Fibroblast of pulmonary artery (primary cell): ENCODE data around the gene HOXD12.

Source experiments
- DNase-seq: peaks from one replicate; pipeline ENCODE4 v3.0.0-alpha.2; 2010; ENCODE audit warnings: low read depth
- H3K4me3 ChIP-seq: replicated peaks from 2 replicates; pipeline ENCODE4 v1.5.1; 2011; ENCODE audit warnings: low read depth, mild to moderate bottlenecking, control low read depth, low read length, moderate library complexity
- TF ChIP-seq, protein P1 (sequence below): IDR thresholded peaks from 2 replicates; pipeline ENCODE4 v1.5.1; 2011; ENCODE audit warnings: mild to moderate bottlenecking, control low read depth, low read length, inconsistent platforms; ENCODE audit errors: missing control alignments

Gene HOXD12

DNA sequence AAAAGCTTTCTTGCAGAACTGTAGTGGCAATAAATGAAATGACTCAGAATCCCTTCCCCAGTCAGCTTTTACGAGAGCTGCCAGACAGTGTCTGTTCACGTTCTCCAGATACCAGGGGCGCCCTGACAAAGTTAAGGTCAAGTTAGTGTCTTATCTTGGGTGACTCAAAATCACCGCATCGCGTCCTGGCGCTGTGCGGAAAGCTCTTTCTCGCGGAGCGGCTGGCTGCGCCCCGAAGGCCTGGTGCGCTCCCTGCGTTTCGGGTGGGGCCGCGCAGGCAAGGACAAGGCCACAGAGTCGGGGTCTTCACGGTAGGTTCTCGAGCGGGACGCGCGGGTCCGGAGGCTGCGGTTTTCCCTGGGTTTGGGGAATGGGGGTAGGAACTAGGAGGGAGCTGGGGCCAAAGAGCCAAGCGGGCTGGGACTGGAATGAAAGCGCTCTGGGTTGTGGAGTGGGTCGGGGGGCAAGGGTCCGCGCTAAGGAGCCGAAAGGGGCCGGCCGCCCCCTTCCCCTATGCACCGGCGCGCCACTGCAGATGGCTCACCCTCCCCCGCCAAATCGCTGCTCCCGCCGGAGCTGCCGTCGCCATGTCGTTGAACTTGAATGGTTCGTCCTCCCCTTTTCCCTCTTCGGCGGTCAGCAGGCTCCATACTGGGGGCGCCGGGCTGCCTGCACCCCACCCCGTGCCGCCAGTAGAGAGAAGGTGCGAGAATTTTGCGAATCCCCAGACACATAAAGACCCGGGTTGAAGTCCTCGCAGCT, 4.9 kb downstream of the HOXD12 start:
- no peak for DNase-seq
- TF ChIP-seq, protein P1, sequence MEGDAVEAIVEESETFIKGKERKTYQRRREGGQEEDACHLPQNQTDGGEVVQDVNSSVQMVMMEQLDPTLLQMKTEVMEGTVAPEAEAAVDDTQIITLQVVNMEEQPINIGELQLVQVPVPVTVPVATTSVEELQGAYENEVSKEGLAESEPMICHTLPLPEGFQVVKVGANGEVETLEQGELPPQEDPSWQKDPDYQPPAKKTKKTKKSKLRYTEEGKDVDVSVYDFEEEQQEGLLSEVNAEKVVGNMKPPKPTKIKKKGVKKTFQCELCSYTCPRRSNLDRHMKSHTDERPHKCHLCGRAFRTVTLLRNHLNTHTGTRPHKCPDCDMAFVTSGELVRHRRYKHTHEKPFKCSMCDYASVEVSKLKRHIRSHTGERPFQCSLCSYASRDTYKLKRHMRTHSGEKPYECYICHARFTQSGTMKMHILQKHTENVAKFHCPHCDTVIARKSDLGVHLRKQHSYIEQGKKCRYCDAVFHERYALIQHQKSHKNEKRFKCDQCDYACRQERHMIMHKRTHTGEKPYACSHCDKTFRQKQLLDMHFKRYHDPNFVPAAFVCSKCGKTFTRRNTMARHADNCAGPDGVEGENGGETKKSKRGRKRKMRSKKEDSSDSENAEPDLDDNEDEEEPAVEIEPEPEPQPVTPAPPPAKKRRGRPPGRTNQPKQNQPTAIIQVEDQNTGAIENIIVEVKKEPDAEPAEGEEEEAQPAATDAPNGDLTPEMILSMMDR, result no peak
- no peak overlapping the region for H3K4me3 ChIP-seq

DNA sequence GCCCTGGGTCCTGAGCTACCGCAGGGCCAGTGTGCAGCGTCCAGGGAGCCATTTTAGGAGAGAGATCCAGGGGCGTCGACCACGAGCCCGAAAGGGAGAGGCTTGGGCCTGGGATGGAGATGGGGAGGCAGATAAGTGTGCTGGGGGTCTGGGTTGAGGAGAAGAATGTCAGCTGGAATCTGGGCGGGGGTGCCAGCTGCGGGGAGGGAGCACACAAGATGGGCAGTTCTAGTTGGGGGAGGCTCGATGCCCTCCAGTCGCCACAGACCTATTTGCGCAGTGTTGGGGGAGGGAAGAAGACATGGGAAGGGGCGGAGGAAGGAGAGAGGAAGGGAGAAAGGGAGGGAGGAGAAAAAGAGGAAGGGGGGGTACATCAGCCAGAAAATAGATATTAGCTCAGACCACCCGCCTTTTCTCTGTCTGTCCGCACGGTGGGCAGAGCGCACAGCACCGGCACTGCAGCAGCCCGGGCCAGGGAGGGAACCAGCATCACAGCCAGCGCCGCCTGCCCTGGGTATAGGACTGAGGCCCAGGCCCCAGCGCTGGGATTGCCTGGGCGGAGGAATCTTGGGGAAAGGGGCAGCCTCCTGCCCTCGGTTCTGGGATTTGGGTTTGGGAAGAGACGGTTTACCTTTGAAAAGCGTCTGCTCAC, 5.6 kb downstream of the HOXD12 start:
- TF ChIP-seq, protein P1, result no peak
- no peak overlapping the region for H3K4me3 ChIP-seq
- no peak for DNase-seq

DNA sequence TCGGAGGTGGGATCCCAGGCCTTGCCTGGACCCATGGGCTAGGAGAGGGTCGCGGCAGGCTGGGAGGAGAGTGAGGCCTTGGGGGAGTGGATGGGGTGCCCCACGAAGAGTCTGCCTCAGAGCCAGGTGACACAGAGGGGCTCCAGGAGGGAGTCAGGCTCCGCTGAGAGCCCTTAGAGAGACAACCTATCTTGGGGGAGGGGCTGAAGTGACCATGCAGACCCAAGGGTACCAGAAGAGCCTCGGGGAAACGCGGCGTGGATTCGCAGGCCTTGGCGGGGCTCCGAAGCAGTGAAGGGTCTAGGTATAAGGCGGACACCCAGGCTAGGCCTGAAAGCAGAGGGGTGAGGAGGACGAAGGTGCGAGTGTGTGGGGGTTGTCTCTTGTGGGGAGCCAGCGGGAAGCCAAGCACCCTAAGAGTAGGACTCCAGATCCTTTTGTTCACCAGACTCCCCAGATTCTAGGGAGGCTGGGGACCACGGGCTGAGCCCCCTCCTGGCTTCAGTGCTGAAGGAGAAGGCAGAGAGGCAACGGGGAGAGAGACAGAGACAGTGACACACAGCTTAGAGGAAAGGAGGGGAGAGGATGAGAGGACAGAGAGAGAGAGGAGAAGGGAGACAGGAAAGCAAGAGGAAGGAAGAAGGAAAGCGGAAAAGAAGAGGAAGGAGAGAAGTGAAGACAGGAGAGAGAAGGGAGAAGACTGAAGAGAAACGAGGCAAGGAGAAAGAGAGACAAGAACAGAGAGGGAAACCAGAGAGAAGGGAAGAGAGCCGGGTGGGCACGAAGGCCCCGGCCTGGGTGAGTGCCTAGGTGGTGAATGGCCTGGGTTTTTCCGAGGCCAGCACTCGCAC, 6.4 kb downstream of the HOXD12 start:
- no peak overlapping the region for H3K4me3 ChIP-seq

DNA sequence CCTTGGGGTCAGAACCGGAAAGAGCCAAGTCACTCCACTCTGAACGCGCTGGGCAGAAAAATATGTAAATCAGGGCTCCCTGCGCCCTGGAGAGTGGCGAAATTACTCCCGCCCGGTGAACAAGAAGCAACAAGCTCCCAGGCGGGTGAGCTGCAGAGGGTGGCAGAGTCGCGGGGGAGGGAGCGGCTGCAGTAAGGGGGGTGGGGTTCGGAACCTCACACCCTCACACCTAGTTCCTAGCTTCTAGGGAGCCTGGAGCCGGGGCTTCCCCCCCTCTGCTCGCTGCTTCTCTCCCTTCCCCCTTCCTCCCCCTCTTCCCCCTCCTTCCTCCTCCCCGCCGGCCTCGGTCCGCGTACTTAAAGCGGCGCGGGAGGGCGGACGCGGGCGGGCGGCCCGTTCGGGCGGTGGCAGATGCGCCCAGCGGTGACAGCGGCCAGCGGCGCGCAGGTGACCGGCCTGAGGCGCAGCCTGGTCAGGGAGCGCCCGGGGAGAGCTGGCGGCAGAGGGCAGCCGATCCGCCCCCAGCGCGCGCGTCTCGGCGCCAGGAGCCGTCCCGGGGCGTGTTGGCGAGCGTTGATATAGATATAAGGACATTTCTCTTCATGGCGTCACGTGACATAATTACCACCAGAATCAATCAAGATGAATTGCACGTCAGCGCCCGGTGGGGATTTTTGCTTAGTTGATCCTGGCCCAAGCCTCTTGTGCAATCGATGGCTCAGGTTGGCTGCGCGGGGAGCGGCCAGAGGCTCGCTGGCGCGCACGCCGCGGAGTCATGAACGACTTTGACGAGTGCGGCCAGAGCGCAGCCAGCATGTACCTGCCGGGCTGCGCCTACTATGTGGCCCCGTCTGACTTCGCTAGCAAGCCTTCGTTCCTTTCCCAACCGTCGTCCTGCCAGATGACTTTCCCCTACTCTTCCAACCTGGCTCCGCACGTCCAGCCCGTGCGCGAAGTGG, 7.3 kb downstream of the HOXD12 start, which contains the start of gene HOXD11:
TSS of gene HOXD11 (plus strand) at position 700 of the 959 bp plus-strand sequence. CDS start at position 776, 76 bp downstream.
- DNase-seq, result peak; percentile 23
- TF ChIP-seq, protein P1, result no peak
- no peak within 1 kb of the TSS for H3K4me3 ChIP-seq

More for the DNA sequence above, 6.4 kb downstream of the HOXD12 start:
- no peak for DNase-seq
- TF ChIP-seq, protein P1, result no peak

DNA sequence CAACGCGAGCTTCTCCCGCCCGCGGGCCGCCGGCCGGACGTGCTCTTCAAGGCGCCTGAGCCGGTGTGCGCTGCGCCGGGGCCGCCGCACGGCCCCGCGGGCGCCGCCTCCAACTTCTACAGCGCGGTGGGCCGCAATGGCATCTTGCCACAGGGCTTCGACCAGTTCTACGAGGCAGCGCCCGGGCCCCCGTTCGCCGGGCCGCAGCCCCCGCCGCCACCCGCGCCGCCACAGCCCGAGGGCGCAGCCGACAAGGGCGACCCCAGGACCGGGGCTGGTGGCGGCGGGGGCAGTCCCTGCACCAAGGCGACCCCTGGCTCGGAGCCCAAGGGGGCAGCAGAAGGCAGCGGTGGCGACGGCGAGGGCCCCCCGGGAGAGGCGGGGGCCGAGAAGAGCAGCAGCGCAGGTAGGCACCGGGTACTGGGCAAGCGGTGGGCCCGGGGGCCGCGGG, 8.2 kb downstream of the HOXD12 start:
- no peak overlapping the region for H3K4me3 ChIP-seq
- TF ChIP-seq, protein P1, result no peak
- no peak for DNase-seq
